PC-3 (cell line): Measurements from ENCODE around the gene FMO3.

ENCODE experiments used
- CTCF ChIP-seq: fragments of 300-600 bp; sonication (generic); conservative IDR thresholded peaks from 2 replicates; pipeline ENCODE4 v1.5.1; 2017; ENCODE audit warnings: antibody characterized with exemption, low read depth, mild to moderate bottlenecking, low read length
- EZH2 ChIP-seq: fragments of 300-600 bp; sonication (generic); IDR thresholded peaks from one replicate; pipeline ENCODE4 v1.6.1; 2017; ENCODE audit warnings: antibody characterized with exemption, mild to moderate bottlenecking, low read length; ENCODE audit not compliant: unreplicated experiment
- EZH2phosphoT487 ChIP-seq: fragments of 300-600 bp; sonication (generic); IDR thresholded peaks from 2 replicates; pipeline ENCODE4 v1.6.1; 2018; ENCODE audit warnings: mild to moderate bottlenecking, antibody characterized with exemption, low read length, borderline replicate concordance

- TF ChIP-seq CTCF = no peak
- TF ChIP-seq EZH2 = no peak
- TF ChIP-seq EZH2phosphoT487 = no peak
These were observed 21.4 kb downstream of the FMO3 start for GRCh38 chr1:171112119-171112518.
